ENCODE measurements around the gene EFCAB6.

The EFCAB6 gene

GRCh38 chr22:43847376-43848289, 35.5 kb upstream of the EFCAB6 start:
- no peak for DNase-seq

GRCh38 chr22:43846966-43847365, 34.9 kb upstream of the EFCAB6 start:
- no peak for DNase-seq

GRCh38 chr22:43845981-43846380, 33.9 kb upstream of the EFCAB6 start:
- no peak for DNase-seq

- DNase-seq: no peak
These were observed 32.7 kb upstream of the EFCAB6 start for GRCh38 chr22:43844560-43845545.

GRCh38 chr22:43843783-43844530, 31.9 kb upstream of the EFCAB6 start:
- DNase-seq: no peak

- no peak for DNase-seq
These were observed 29.6 kb upstream of the EFCAB6 start for GRCh38 chr22:43841742-43842141.

- no peak for DNase-seq
These were observed 28.7 kb upstream of the EFCAB6 start for GRCh38 chr22:43840851-43841250.

GRCh38 chr22:43840431-43840830, 28.3 kb upstream of the EFCAB6 start:
- DNase-seq: no peak

- no peak for DNase-seq
These were observed 27.7 kb upstream of the EFCAB6 start for GRCh38 chr22:43839781-43840180.

- no peak for DNase-seq
These were observed 26.6 kb upstream of the EFCAB6 start for GRCh38 chr22:43838571-43839307.

GRCh38 chr22:43838161-43838560, 26.1 kb upstream of the EFCAB6 start:
- DNase-seq: no peak

GRCh38 chr22:43837666-43838065, 25.6 kb upstream of the EFCAB6 start:
- no peak for DNase-seq

- no peak for DNase-seq
These were observed 23.6 kb upstream of the EFCAB6 start for GRCh38 chr22:43835736-43836135.

- DNase-seq: no peak
These were observed 23.1 kb upstream of the EFCAB6 start for GRCh38 chr22:43835166-43835565.

GRCh38 chr22:43833286-43834240, 21.5 kb upstream of the EFCAB6 start:
- no peak for DNase-seq

- DNase-seq: no peak
These were observed 20.5 kb upstream of the EFCAB6 start for GRCh38 chr22:43832393-43833265.

- DNase-seq: no peak
These were observed 19.7 kb upstream of the EFCAB6 start for GRCh38 chr22:43831561-43832392.

GRCh38 chr22:43830931-43831560, 18.9 kb upstream of the EFCAB6 start:
- no peak for DNase-seq

Data from NCI-H510A treated with DMSO at 0.1 percent for 48 hours (cell line).